ENCODE data around the gene DUS3L.

DNA sequence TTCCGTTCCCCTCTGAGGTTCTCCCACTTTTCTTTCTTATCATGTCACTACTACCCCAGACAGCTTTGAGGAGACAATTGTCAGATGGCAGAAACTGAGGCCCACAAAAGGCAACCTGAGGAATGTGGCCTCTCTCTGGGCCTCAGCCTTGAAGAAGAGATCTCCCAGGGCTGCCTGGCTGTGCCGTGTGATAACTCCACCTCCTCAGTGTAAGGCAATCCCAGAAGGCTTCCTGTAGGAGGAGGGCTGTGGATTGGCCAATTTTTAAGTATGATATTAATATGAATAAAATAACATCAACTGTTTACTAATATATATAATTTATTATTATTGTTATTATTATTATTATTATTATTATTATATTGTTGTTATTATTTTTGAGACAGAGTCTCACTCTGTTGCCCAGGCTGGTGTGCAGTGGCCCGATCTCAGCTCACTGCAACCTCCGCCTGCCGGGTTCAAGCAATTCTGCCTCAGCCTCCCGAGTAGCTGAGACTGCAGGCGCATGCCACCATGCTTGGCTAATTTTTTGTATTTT lies 4.5 kb upstream of the DUS3L start:
- TF ChIP-seq, protein P1, sequence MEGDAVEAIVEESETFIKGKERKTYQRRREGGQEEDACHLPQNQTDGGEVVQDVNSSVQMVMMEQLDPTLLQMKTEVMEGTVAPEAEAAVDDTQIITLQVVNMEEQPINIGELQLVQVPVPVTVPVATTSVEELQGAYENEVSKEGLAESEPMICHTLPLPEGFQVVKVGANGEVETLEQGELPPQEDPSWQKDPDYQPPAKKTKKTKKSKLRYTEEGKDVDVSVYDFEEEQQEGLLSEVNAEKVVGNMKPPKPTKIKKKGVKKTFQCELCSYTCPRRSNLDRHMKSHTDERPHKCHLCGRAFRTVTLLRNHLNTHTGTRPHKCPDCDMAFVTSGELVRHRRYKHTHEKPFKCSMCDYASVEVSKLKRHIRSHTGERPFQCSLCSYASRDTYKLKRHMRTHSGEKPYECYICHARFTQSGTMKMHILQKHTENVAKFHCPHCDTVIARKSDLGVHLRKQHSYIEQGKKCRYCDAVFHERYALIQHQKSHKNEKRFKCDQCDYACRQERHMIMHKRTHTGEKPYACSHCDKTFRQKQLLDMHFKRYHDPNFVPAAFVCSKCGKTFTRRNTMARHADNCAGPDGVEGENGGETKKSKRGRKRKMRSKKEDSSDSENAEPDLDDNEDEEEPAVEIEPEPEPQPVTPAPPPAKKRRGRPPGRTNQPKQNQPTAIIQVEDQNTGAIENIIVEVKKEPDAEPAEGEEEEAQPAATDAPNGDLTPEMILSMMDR (IDR thresholded peaks at IDR 0.05) = no peak
- TF ChIP-seq REST (IDR thresholded peaks at IDR 0.05; ENCODE audit: insufficient read depth in 1 of 2, low read depth in 2 of 2, low read length in 1 of 2) = no peak

Data from Panc1 (cell line).